Hematopoietic multipotent progenitor cell treated with erythropoietin and hydrocortisone succinate and interleukin-3 and kit ligand, for 17 days (in vitro differentiated cells): Measurements from ENCODE around the gene MDM1.
A peak's percentile ranks its signal among the peaks of the same experiment; 100 is the strongest.

Experiments used
- DNase-seq: peaks from one replicate; pipeline ENCODE4 v3.0.0-alpha.2; 2015; ENCODE audit warnings: low spot score

The MDM1 gene

DNA sequence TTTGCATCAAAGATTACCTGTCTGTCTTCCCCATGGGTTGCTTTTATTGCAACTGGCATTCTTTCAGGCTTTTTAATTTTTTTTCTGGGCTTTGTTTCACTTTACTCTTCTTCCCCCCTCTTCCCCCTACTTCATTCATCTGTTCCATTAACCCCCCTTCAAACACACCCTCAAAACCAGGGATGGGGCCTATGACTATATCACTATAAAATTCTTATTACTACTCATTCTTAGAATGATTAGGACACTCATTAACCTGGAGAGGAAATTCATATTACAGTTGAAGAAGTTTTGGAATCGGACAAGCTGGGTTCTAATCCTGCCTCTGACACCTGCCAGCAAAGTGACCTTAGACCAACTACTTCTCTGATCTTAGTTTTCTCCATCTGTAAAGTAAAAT, 24.8 kb upstream of the MDM1 start:
- DNase-seq = no peak

DNA sequence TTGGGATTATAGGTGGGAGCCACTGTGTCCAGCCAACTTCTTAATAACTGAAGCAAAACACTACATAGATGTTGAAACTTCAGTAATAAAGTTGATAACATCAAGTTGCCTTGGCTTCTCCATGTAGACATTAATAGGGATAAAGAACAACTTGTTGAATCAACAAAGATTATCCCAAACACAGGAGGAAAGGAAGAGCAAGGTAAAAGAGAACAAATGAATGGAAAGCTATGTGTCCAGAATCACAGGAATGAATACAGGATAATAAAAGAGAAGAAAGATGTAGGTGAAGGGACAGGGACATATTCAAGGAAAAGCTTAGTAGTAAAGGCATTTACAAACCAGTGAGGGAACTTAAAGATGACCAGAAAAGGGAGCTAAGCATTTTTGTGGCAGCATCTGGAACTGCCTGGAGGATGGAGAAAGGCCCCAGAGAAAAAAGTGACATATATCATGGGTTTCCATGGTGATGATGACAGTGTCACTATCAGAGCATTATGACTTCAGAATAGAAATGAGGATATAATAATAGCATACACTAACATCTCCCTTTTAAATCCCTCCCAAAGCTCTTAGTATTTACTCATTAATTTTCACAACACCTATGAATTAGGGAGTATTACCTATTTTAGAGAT, 24.0 kb upstream of the MDM1 start:
- DNase-seq = no peak

DNA sequence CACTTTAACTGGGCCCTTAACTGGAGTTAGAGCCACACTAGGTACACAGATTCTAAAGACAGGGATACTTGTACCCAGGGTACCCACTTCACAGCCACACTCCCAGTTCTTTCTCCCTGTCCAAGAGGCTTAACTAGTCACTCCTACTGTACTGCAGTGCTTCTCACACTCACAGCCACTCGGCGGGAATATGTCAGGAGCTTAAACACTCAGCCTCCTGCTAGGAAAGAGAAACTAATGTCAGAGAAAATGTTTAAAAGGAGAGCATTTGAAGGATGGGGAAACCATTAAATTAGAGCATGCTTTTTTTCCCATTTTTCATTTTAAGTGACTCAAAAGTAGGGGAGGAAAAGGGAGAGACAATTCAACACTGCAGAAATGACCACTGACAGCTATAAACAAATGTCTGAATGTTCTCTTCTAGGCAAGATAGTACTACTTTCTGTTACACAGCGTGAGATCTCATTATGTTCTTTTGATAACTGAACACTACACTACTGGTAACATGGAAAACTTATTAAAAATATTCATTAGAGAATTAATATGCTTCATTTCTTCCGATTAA, 22.9 kb upstream of the MDM1 start:
- no peak for DNase-seq

DNA sequence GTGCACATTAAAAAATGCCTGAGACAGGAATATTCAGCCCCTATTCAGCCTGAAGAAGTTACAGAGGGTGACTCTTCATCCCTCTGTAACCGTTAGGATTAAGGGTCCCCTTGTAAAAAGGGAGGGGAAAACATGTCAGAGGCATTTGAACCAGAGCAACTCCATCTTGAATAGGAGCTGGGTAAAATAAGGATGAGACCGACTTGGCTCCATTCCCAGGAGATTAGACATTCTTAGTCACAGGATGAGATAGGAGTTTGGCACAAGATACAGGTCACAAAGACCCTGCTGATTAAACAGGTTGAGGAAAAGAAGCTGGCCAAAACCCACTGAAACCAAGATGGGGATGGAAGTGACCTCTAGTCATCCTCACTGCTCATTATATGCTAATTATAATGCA, 19.9 kb upstream of the MDM1 start:
- no peak for DNase-seq

DNA sequence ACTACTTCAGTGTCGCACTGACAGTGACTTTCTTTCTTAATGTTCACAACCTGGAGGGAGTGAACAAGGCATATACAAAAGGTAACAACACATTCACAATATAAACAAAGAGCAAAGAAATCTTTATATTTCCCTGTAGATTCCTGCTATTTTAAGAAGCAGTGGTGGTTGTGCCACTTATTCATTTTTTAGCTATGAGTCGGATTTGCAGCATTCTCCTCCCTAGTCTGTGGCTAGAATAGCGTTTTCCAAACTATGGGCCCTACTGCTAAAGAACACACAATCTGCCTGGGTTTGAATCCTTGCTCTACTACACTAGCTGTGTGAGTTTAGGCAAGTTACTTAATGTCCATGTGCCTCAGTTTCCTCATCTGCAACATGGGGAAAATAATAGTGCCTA, 18.6 kb upstream of the MDM1 start:
- no peak for DNase-seq

DNA sequence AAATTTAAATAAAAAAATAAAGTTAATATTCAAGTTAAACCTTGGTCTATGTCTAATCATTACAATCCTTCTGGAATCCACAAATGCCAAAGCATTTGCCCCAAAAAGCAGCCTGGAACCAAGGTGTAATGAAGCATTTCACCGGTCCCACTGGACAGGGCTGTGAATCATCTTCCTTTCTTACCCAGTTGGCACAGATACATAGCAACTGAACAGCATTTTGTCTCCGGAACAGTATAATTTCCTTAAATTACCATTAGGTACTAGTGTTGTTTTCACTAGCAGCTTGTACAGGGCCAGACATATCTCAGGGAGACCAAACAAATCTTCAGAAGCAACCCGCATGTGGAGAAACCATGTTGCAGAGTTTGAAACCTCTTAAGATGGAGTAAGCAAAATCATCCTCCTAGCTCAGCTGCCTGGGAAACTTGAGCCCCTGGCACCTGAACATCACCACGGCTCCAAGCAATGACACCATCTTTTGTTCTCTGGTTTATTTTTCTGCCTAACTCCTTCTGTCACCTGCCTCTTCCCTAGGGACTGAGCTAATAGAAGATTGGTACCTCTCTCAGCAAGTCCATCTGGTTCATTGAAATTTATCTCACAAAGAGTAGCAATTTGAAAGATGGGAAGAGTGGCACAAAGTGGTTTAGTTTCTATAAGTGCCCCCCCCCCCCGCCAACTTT, 17.9 kb upstream of the MDM1 start:
- no peak for DNase-seq

DNA sequence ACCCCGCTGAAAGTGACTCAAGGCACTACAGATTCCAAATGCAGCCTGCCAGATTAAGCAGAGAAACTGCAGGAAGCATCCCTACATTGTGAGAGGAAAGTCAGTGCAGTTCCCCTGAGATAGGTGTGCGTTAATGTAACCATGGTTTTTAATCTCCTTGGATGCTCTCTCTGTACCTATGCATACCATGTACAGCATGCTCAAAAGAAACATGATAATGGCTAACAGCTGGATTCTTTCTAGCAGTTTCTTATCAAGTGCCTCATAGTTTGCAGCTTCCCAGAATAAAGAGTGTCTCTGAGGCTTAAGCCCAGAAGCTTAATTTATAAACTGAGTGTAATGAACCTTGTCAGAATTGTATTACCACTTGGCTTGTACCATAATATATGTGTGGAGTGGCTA, 17.1 kb upstream of the MDM1 start:
- DNase-seq = no peak

DNA sequence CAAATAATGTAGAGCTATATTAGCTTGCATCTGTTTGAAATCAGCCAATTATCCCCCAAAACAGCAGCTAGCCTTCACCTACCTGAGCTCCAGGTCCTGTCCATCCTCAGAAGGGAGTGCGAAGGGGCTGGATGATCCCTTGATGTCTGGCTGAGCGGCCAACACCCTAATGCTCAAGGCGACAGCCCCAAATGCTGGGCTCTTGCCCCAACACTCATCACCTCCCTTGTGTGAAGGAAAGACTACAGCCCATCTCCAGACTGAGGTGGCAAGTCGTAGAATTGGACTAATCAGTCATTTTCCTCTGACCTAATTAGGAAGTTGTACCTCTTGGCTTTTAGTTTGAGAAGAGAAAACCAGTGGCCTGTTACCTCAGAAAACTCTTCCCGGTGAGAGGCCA, 16.3 kb upstream of the MDM1 start:
- no peak for DNase-seq

DNA sequence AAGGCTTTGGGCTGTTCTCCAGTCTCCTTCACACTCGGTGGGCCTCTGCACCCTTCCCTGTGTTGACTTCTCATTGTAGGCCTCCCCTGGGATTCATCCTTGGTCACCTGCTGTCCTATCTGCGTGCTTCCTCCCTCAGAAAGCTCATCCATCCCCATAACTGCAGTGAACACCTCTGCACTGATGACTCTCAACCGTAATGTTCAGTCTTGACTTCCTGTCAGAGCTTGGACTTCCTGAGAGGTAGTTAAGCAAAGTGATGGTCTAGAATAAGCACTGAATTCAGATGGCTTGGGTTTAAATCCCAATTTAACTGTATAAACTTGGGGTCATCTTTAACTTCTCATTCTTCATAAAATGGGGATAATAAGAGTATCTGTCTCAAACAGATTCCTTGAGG, 13.6 kb upstream of the MDM1 start:
- DNase-seq = no peak

DNA sequence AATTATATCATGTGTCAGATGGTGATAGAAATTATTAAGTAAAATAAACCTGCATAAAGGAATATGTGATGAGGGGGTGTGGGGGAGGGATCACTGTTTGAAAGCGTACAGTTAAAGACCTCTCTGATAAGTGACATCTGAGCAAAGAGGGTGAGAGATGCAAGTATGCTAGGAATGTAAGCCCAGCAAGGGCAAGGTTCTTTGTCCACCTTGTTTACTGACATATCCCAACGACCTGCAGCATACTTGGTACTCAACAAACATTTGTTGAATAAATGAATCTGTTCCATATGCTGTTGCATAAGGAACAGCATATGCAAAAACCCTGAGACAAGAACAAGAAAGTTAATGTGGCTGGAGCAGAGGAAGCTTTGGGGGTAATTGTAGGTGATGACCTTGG, 12.0 kb upstream of the MDM1 start:
- no peak for DNase-seq

DNA sequence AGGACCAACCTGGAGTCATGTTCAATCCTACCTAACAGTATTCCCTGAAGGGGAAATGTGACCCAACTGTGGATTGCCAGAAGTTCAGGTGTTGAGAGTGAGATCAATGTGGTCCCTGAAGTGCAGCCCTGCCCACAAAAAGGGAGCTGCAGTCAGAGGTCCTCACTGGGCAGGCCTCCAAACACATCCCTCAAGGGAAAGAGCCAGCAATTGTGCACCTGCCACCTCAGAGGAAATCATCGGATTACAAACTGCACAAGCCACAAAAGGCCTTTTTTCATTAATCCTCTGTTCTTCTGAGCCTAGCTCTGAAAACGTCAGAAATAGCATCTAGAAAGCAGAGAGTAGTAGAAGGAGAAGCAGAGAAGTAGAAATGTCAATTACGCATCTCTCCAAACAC, 10.8 kb upstream of the MDM1 start:
- DNase-seq = no peak

DNA sequence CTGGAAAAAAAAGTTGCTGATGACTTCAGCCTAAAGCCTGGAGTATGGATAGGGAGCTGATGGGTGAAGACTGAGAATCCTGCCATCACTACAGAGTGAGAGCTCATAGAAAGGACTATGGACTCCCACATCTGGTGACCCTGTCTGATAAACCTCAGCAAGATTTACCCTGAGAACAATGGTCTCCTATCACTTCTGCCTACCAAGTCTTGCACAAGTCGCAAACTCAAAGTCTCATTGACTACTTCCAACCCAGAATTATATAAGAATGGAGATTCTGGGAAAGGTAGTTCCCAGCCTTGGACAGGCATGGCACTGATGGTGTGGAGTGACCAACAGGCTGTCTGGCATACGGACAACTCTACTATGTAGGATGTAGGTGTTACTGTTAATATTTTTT, 9.7 kb upstream of the MDM1 start:
- no peak for DNase-seq

DNA sequence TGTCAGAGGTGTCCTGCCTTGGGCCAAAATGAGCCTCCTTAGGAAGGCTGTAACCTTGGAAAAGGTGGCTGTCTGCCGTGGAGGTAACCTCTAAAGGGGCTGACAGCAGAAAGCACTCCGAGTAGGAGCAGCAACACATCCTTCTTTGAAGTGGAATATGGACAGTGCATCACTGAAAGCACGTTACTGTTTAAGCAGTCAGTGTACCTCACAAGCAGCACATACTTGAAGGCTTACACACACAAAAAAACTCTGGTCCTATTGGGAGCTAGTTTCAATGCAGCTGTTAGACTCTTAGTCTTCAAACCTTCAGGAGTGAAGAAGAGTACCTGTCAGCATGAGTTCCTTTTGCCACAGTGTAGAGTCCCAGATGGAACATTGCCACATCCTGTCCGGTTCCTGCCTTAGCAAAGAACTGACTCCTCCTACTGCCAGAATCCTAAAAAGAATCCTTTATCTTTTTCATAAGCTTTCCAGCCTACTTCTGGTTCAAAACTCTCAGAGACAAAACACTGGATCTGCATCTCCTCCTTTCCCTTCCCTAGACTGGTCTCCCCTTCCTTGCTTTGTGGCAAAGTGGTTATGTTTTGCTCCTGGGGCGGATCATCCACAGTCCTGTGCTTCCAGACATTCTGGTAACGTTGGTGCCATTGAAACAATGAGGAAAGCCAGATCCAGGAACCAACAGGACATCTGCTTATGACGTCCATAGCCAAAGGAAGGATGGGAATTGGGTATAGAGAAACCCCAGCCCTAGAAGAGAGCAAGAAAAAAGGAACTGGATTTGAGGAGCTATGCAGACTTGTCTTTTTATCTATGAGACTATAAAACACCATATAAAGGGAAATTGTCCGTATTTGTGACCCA, 8.5 kb upstream of the MDM1 start:
- DNase-seq = no peak

DNA sequence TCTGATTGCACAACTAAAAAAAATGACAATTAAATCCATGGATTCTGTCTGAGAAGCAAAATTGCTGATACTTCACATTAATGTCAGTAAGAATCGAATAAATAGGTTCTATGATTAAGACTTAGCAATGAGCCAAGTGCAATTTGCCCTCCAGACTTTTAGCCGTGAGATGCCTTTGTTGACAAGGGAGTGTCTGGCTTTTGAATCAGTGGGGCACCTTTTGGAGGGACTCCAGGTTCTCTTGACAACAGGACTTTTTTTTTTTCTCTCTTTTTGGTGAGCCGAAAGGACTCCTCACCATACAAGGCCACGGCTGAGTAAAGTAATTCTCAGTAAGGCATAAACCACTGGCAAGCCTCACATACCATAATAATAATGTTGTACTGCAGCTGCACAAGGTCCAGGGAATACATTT, 4.7 kb upstream of the MDM1 start:
- DNase-seq = no peak

DNA sequence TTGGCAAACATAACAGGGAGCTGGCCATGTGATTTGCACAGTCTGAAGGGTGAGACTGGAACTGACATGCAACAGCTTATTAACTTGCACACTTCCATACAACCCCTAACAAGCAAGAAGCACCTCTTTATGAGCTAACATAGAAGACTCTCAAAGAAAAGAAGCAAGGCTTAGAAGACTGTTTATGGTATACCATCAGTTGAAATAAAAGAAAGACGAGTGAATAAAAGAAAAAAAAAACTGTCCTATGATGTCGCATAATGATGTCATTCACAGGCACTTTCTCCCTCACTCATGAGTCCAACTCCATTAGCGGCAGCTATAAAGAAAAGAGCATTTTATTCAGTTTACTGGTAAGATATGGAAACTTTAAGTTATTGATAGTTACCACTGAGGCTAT, 3.3 kb upstream of the MDM1 start:
- no peak for DNase-seq

DNA sequence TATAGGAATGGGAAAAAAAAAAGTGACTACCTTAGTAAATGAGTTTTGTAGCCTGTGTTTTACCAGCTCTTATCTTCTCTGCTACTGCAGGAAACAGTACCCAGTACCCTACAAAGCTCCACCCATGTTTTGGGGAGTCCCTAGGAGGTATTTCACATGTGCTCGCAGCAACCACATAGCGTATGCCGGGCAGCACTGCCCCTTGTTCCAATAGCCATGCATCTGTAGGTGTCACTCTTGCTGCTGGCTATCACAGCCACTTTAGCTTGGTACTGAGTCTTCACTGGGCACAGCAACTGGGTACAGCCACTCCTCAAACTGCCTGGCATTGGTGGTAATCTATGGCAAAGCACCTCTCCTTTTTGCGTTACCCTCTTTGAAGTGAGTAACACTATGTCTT, 2.0 kb upstream of the MDM1 start:
- DNase-seq = peak; percentile 31

DNA sequence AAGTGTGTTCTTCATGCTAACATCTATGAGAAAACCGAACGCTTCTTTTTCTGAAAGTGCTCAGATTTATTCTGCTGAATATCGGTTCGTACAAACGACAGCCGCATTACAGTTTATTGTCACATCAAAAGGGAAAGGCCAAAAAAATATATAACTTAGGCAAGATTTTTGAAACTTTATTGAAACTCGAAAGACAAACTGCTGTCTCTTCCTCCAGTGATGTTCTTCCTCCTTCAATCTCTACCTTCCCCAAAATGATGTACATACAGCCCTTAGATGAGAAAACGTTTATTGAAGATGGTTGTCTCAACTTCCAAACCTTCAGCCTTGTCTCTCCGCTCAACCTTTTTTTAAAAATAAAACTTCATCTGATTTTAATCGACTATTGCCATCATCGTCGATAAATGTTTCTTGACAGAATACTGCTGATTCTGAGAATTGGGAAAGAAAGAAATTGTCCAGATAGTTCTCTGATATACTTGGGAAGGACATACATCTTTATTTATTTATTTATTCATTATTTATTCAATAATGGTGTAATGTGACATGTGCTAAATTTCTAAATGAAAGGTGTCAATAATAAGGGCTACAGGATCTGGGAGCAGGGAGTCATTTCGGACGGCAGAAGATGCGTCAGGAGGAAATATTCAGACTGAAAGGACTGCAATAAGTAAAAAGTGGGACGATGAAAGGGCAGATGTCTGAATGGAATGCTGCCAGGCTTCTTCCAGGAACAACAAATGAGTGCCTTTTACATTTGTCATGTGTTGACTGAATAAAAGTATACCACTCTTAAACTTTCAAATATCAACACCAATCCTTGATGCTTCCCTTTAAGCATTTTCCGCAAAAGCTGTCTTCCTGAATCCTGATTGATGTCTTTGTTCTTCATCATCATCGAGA, 817 bp upstream of the MDM1 start:
- DNase-seq = no peak

DNA sequence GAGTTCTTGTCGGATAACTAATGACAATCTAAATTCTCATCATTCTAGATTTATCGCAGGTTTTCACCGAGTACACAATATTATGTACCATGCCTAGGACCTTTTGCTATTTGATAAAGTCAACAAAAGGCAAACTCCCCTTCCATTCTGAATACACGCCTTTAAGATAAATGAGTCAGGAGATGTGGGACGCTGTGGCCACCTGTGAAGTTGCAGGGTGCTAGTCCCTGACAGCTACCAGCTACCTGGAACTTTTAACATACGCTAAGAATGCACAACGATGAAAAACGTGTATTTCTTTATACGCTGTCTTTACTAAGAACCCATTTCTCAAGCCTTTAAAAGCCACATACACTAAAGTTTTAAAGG, 678 bp downstream of the MDM1 start:
- DNase-seq = no peak

DNA sequence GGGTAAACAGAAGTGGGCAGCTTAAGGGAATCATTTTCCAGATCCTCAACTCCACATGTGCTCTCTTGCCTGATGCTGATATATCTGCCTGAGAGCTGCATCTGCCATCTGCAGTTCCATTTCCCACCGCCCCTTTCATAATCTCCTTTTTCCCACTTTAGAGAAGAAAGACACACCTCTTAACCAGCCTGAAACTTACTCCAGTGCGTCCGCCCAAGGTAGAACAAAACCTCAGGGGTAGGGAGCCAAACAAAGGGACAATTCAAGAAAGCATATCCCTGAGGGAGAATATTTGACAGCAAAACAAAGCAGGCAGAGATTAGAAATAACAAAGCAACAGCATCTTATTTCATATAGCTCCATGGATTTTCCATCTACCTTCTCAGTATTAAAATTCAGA, 4.3 kb downstream of the MDM1 start:
- no peak for DNase-seq

DNA sequence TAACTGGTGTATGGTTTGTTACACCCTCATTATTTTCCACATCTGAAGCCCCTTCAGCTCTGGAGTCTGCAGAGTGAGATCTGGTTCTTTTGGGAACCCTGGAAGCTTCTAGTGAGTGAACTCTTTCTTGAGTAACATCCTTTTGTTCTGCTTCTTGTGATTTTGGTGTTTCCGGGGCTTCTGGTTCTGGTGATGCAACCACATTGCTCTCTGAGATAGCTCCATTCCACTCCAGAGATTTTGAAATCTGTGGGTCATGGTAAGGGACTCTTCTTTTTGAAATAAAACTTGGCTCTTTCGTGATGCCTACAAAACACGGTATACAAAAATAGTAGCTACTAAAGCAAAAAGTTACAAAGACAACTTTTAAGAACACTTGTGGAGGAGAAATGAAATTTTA, 5.4 kb downstream of the MDM1 start:
- DNase-seq = no peak

DNA sequence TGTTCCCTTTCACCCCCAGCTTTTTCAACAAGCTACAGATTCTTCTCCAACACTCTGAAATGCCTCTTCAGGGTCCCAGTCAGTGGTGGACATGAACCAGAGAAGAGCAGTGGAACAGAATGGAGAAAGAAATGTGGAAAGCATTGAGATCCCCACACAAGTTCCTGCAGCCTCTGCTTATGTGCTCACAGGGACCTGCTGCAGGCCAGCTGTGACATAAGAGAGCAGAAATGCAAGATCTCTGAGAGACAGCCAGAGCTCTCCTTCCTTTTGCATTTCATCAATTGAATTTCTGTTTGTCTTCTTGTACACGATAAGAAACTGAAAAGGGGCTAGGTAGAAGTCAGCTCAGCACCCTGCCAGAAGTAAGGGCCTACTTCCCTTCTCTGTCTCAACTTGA, 6.2 kb downstream of the MDM1 start:
- no peak for DNase-seq

DNA sequence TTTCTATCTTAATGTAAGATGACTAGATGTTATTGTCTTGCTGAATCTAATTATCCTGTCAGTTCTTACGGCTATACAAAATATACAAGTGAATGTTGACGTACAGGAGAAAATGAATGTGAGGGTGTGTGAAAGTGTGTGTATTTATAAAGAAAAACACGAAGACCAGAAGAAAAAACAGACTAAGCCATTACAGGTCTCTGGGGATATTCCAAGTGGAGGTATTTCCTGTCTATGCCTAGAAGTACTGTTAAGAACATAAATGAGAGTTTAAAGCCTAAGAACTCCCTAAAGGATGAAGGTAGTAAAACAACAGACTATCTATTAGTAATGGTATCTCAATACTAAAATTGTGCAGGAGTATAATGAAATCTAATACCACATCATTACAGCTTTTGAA, 7.6 kb downstream of the MDM1 start:
- DNase-seq = no peak
